ENCODE measurements around the gene SEMA4B.

The SEMA4B gene, protein sequence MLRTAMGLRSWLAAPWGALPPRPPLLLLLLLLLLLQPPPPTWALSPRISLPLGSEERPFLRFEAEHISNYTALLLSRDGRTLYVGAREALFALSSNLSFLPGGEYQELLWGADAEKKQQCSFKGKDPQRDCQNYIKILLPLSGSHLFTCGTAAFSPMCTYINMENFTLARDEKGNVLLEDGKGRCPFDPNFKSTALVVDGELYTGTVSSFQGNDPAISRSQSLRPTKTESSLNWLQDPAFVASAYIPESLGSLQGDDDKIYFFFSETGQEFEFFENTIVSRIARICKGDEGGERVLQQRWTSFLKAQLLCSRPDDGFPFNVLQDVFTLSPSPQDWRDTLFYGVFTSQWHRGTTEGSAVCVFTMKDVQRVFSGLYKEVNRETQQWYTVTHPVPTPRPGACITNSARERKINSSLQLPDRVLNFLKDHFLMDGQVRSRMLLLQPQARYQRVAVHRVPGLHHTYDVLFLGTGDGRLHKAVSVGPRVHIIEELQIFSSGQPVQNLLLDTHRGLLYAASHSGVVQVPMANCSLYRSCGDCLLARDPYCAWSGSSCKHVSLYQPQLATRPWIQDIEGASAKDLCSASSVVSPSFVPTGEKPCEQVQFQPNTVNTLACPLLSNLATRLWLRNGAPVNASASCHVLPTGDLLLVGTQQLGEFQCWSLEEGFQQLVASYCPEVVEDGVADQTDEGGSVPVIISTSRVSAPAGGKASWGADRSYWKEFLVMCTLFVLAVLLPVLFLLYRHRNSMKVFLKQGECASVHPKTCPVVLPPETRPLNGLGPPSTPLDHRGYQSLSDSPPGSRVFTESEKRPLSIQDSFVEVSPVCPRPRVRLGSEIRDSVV

GRCh38 chr15:90201130-90201943 is at the start of gene SEMA4B:
Gene SEMA4B (plus strand): TSS chr15:90201330. CDS start chr15:90201579, 249 bp downstream.
- Histone ChIP-seq H3K4me1 (ENCODE audit: low read depth, poor library complexity, severe bottlenecking) (peaks cover 24% of the 10 kb centered on the region), H3K36me3 (ENCODE audit: insufficient read depth) (no peaks in the 10 kb centered on the region), H3K27ac (no peak within 1 kb of the TSS), H3K4me3 (IDR thresholded peaks at IDR 0.05; ENCODE audit: insufficient read depth, low read depth, low read length) (no peak within 1 kb of the TSS), H3K79me2 (ENCODE audit: insufficient read depth, low read depth) (peaks cover 23% of the 10 kb centered on the region), H2AFZ (ENCODE audit: low read depth) (peak within 1 kb of the TSS; percentile 57; the same call in 1 of the 2 replicates), H3K27me3 (ENCODE audit: insufficient read depth, low read depth) (no peaks in the 10 kb centered on the region), H4K20me1 (ENCODE audit: insufficient read depth) (no peaks in the 10 kb centered on the region), H3K4me2 (peak within 1 kb of the TSS; percentile 97), H3K9ac (peak within 1 kb of the TSS; percentile 59; the same call in 1 of the 2 replicates)
- TF ChIP-seq CTCF (conservative IDR thresholded peaks at IDR 0.05; ENCODE audit: low read depth, low read length) = no peak

GRCh38 chr15:90151989-90152645 is 49.0 kb upstream of the SEMA4B start:
- Histone ChIP-seq H3K4me3 (IDR thresholded peaks at IDR 0.05; ENCODE audit: insufficient read depth, low read depth, low read length) (no peak overlapping the region), H3K36me3 (ENCODE audit: insufficient read depth) (no peaks in the 10 kb centered on the region), H4K20me1 (ENCODE audit: insufficient read depth) (no peaks in the 10 kb centered on the region), H3K4me2 (no peak overlapping the region), H3K27ac (no peak overlapping the region), H2AFZ (ENCODE audit: low read depth) (no peak overlapping the region), H3K27me3 (ENCODE audit: insufficient read depth, low read depth) (no peaks in the 10 kb centered on the region), H3K79me2 (ENCODE audit: insufficient read depth, low read depth) (no peaks in the 10 kb centered on the region), H3K4me1 (ENCODE audit: low read depth, poor library complexity, severe bottlenecking) (peaks cover 14% of the 10 kb centered on the region), H3K9ac (no peak overlapping the region)
- no peak for TF ChIP-seq CTCF (conservative IDR thresholded peaks at IDR 0.05; ENCODE audit: low read depth, low read length)

DNA sequence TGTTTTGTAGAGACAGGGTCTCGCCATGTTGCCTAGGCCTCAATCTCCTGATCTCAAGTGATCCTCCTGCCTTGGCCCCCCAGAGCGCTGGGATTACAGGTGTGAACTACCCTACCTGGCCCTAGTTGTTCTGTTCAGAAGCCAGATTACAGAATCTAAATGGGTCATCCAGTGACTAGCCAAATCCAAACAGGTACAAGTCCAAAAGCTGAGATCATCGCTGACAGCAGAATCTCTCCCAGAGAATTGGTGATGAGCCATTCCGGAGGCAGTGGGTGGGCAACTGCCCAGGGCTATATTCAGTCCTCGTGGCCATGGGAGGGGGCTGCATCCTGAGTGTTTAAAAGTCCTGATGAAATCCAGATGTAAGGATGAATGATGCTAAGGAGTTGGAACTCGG is 47.5 kb upstream of the SEMA4B start:
- no peak for TF ChIP-seq CTCF (conservative IDR thresholded peaks at IDR 0.05; ENCODE audit: low read depth, low read length)
- Histone ChIP-seq H3K4me1 (ENCODE audit: low read depth, poor library complexity, severe bottlenecking) (peaks cover 20% of the 10 kb centered on the region), H4K20me1 (ENCODE audit: insufficient read depth) (no peaks in the 10 kb centered on the region), H3K27ac (no peak overlapping the region), H3K36me3 (ENCODE audit: insufficient read depth) (no peaks in the 10 kb centered on the region), H3K27me3 (ENCODE audit: insufficient read depth, low read depth) (no peaks in the 10 kb centered on the region), H3K9ac (no peak overlapping the region), H3K4me3 (IDR thresholded peaks at IDR 0.05; ENCODE audit: insufficient read depth, low read depth, low read length) (no peak overlapping the region), H3K79me2 (ENCODE audit: insufficient read depth, low read depth) (no peaks in the 10 kb centered on the region), H3K4me2 (no peak overlapping the region), H2AFZ (ENCODE audit: low read depth) (no peak overlapping the region)

GRCh38 chr15:90154246-90154645 is 46.9 kb upstream of the SEMA4B start:
- H2AFZ ChIP-seq (ENCODE audit: low read depth) = no peak overlapping the region
- no peak overlapping the region for H3K9ac ChIP-seq
- H3K27ac ChIP-seq = no peak overlapping the region
- no peak overlapping the region for H3K4me3 ChIP-seq (IDR thresholded peaks at IDR 0.05; ENCODE audit: insufficient read depth, low read depth, low read length)
- H3K27me3 ChIP-seq (ENCODE audit: insufficient read depth, low read depth) = no peaks in the 10 kb centered on the region
- no peaks in the 10 kb centered on the region for H3K79me2 ChIP-seq (ENCODE audit: insufficient read depth, low read depth)
- no peaks in the 10 kb centered on the region for H3K36me3 ChIP-seq (ENCODE audit: insufficient read depth)
- no peak for TF ChIP-seq CTCF (conservative IDR thresholded peaks at IDR 0.05; ENCODE audit: low read depth, low read length)
- H3K4me1 ChIP-seq (ENCODE audit: low read depth, poor library complexity, severe bottlenecking) = peaks cover 20% of the 10 kb centered on the region
- no peaks in the 10 kb centered on the region for H4K20me1 ChIP-seq (ENCODE audit: insufficient read depth)
- no peak overlapping the region for H3K4me2 ChIP-seq

All from KMS-11 (cell line).